ENCODE results near the gene EMCN.
"Not testable (repeated sequence)": the region's sequence is repeated elsewhere in the genome, so short reads cannot be mapped to it uniquely, and the experiment has no call there.

The EMCN gene, protein sequence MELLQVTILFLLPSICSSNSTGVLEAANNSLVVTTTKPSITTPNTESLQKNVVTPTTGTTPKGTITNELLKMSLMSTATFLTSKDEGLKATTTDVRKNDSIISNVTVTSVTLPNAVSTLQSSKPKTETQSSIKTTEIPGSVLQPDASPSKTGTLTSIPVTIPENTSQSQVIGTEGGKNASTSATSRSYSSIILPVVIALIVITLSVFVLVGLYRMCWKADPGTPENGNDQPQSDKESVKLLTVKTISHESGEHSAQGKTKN

GRCh38 chr4:100517864-100518341, at the start of gene EMCN:
Gene EMCN, minus strand, starts transcription at chr4:100518022. Its CDS starts 108 bp downstream, at chr4:100517914.
- DNase-seq = no peak

GRCh38 chr4:100566396-100566795, 48.6 kb upstream of the EMCN start:
- no peak for DNase-seq

- no peak for DNase-seq
These were observed 39.5 kb upstream of the EMCN start for GRCh38 chr4:100557306-100557705.

DNA sequence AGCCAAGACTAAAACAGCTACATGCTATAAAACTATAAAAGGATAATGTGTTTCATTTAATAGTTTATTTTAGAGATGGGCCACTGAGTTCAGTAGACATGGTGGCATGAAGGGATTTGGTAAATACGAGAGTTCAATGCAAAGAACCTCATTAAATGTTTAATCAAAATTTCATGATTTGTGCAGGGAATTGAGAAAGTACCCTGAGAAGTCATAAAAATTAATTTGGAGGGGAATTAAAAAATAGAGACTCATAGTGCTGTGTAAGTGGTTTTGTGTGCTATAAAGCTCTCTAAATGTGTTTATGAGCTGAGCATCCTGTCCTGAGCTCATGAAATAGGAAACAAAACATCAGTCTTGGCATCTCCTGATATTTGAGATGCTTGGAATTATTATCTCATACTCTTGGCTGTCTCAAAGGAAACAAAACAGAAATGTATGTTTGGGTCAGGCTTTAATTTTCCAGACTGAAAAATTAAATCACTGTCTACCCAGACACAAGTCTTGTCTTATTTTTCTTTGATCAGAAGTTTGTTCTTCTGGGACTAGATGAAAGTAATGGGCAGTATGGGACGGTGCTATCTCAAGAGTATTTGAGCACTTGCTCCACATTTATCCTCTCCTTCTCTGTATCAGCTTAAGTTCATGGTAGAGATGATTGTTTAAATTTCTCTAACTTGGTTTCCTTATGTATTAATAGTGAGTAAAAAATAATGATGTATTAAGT, 38.0 kb upstream of the EMCN start:
- no peak for DNase-seq

DNA sequence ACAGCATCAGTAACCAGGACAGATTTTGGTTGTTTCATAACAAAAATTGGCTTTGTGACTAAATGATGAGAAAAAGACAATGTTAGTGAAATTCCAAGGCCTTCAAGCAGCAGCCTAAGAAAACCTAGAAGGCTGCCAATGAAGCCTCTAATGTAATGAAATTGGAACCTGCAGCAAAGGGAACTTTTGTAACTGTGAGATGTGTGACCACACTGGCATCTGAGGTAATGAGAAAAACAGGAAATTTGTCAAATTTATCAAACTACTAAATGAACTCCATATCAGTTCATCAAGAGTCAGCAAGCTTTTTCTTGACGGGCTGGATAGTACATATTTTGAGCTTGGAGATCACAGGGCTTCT, 30.4 kb upstream of the EMCN start:
- DNase-seq = no peak

DNA sequence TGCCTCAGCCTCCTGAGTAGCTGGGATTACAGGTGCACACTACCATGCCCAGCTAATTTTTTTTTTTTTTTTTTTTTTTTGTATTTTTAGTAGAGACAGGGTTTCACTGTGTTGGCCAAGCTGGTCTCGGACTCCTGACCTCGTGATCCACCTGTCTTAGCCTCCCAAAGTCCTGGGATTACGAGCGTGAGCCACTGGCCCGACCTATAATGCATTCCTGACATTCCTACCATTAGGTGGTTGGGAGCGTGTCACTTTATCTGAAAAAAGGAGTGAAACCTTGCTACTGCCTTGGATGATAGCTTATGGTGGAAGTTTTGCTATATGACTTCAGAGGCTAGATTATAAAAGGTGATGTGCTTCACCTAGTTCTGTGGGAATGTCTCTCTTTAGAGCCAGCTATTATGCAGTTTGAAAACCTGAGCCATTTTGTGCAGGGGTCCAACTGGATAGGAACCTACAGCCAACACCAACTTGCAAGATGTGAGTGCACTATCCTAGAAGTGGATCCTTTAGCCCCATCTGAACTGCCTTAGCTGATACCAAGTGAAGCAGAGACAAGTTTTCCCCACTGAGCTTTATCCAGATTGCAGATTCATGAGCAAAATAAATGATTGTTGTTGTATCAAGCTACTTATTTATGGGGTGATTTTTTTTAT, 29.8 kb upstream of the EMCN start:
- DNase-seq = no peak

DNA sequence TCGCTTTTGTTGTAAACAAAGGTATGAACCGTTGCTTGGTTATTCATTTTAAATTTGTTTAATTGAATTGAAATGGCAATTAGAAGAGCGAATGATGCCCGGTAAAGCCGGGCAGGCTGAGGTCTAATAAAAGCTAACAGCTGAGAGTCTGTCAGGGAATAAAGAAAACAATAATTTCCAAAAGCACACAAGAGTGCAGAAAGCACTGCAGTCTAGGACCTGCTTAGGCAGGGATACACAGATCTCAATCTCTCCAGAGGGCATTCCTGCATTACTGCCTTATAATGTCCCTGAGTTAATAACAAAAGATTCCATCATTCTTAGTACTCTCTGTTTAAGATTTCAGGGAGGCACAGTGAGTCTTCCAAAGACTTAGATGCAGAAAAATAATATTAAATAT, 27.6 kb upstream of the EMCN start:
- DNase-seq = no peak

- DNase-seq = no peak
These were observed 22.3 kb upstream of the EMCN start for GRCh38 chr4:100540131-100540530.

DNA sequence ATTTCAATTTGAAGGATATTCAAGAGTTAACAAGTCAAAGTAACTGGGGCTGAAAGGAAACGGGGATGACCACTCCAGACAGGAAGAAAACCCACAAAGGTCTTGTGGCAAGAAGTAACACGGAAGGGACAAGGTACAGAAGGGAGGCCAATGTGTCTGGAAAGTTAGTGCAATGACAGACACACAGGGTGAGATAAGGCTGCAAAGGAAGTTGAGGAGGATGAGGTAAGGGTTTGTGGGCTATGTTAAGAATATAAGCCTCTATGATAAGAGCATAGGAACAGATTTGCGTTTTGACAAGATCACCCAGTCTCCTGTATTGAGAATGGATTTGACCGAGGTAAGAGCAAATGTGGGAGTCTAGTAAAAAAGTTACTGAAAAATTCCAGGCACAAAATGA, 21.9 kb upstream of the EMCN start:
- DNase-seq = no peak

DNA sequence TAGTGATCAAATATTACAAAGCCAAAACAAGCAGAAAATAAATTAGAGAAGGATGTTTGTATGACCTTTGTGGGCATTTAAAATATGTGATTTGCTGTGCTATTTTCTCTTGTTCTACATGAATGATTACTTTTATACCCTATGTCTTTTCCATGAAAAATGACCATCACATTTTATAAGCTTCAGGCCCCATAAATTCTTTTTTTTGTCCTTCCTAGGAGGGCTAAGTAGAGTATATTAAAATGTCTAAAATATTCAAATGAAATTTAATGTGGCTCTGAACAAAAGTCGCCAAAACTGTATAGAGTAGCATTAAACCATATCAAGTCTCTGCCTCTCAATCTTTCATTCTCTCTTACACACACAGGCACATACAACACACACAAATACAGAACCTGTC, 15.9 kb upstream of the EMCN start:
- no peak for DNase-seq

- not testable (repeated sequence) for DNase-seq
These were observed 12.3 kb upstream of the EMCN start for GRCh38 chr4:100530161-100530560.

DNA sequence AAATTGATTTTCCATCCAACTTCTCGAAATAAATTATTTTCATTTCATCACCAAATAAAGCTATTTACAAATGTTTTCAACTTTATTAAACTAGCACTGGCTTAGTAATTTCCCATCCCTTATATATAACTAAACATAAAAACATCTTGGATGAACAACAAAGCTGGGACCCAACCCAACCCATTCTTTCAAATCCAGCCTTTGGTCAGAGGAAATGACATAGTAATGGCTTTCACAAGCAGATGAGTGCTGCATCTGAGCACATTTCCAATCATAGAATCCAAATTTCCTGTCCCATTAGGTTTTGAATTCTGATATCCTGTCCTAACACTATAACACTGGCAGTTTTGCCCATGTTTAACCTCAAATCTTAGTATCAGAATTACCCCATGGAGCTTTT, 7.9 kb upstream of the EMCN start:
- no peak for DNase-seq

DNA sequence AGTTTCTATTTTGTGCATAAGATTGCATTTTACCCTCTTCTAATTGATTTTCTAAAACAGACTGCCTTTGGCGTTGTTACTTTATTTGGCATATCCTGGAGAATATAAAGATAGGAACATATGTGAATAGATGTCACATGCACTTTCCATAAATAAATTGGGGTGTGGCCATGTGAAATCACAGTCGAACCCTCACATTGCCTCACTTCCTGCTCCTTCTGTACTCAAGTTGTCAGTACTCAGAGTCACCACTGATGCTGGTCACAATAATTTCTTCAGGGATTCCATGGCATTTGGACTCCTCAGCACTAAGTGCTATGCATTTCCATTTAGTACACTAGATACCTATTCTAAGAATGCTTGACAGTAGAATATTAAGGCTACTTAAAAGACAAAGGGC, 1.4 kb upstream of the EMCN start:
- DNase-seq = no peak

- no peak for DNase-seq
These were observed 1.6 kb downstream of the EMCN start for GRCh38 chr4:100516225-100516624.

DNA sequence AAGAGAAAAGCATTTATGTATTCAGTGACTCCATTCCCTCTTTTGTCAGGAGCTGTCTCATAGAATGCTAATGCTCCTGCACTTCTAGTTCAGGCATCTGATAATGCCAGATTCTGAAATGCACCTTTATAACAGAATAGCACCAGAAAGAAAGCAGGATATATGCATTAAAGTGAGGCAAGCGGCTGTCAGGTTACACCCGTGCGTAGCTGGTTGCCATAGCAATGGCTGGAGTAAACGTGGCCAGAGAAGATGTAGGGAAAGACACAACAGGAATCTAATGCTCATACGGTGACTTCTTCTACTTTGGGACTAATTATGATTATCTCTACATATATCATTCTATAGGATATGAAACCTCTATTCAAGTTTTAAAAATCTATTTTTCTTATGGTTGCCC, 5.9 kb downstream of the EMCN start:
- no peak for DNase-seq

- no peak for DNase-seq
These were observed 7.3 kb downstream of the EMCN start for GRCh38 chr4:100510551-100510950.

- no peak for DNase-seq
These were observed 8.4 kb downstream of the EMCN start for GRCh38 chr4:100509386-100509785.

- no peak for DNase-seq
These were observed 9.1 kb downstream of the EMCN start for GRCh38 chr4:100508691-100509090.

GRCh38 chr4:100504086-100504874, 13.5 kb downstream of the EMCN start:
- no peak for DNase-seq

DNA sequence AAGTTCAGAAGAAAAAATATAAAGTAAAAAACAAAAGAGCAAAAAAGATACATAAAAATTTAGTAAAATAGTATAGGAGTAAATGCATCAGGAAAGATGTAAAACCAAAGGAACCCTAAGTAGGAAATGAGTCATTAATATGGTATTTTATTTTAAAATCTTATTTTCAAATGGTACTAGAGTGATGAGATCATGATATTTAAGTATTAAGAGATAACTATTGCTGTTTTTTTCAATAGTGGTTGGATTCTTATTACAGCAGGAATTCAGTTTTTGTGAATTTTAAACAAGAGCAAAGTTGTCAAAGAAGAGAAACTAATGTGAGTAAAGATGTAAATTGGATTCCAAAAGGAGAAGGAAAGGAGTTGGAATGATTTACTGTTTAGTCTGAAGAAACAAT, 20.0 kb downstream of the EMCN start:
- no peak for DNase-seq

DNA sequence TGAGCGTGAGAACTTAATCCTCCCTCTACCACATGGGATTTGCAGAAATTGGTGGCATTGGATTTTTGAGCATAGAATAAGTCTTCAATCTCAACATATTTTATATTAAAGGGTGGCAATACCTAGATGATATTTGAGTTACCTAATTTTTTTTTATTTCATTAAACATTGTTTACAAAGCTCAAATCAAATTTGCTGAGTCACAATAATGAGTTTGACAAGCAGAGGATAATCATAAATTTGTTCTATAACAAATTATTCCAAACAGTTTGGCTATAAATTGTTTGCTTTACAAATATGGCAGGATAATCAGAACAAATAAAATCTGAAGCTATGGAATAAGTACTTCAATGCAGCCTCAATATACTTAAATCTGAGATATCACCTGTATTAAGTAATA, 22.7 kb downstream of the EMCN start:
- no peak for DNase-seq

DNA sequence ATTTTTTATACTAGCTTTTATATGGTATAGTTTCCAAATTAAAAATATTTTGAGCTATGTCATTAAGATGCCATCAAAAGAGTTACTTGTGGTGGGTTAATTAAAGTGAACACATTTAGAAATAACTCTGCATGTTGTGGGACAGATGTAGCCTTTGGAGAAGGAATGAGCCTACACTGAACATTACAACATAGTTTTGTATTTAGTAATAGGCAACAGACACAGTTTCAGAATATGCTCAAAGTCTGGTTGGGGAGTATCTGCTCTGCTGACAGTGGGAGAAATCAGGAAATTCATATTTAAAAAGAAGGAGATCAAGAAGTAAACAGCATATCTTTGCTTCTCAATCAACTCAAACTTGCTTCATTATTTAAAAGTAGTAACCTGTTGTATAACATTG, 23.7 kb downstream of the EMCN start:
- no peak for DNase-seq

DNA sequence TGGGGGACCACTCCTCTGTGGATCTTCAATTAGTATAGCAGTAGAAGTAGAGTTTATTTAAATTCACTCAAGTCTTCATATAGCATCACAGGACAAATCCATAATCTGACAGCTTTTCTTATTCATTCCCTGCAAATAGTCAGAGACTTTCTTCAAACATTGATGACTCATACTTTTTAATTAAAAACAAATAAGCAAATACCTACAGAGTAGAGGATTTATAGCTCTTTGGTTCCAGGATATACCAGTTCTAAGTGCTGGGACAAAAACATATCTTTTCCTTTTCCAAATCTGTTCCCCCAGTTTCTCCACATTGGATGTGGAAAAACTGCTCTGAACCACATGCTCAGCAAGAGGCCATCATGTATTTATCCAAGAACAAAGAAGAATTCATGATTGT, 24.1 kb downstream of the EMCN start:
- no peak for DNase-seq
